Upper lobe of left lung (tissue), 4 donors: ENCODE results near the gene MAST4.

Source experiments
- CTCF ChIP-seq, 6 experiments: fragments of 450-650 bp in 4 of 6; fragments of 200-600 bp in 2 of 6; sonication (generic) in 2 of 6; IDR thresholded peaks; one replicate each; pipeline ENCODE4 v1.5.1; 2016 to 2019; ENCODE audit warnings: antibody characterized with exemption in 6 of 6
- EP300 ChIP-seq, 4 donors: sonication (generic); formaldehyde crosslinking; IDR thresholded peaks; one replicate each; pipeline ENCODE4 v1.5.1; 2017; ENCODE audit warnings: antibody characterized with exemption in 4 of 4, control low read depth in 2 of 4
- POLR2A ChIP-seq, 4 donors: fragments of 450-650 bp; IDR thresholded peaks; one replicate each; pipeline ENCODE4 v1.5.1; 2016 to 2017; ENCODE audit warnings: antibody characterized with exemption in 4 of 4, mild to moderate bottlenecking in 2 of 4
- POLR2AphosphoS5 ChIP-seq, 2 donors: sonication (generic); formaldehyde crosslinking; IDR thresholded peaks; one replicate each; pipeline ENCODE4 v1.5.1; 2017; ENCODE audit warnings: antibody characterized with exemption in 2 of 2

- no peak for TF ChIP-seq EP300 (IDR thresholded peaks at IDR 0.05)
- TF ChIP-seq CTCF (IDR thresholded peaks at IDR 0.05) = no peak
- no peak for TF ChIP-seq POLR2A (IDR thresholded peaks at IDR 0.05)
- TF ChIP-seq POLR2AphosphoS5 (IDR thresholded peaks at IDR 0.05) = no peak
Observed at GRCh38 chr5:67104859-67105258, 508.7 kb downstream of the MAST4 start.
